NCI-H524 treated with DMSO at 0.1 percent for 48 hours (cell line): Measurements from ENCODE around the gene CCDC34.
"Not testable (repeated sequence)": the region's sequence is repeated elsewhere in the genome, so short reads cannot be mapped to it uniquely, and the experiment has no call there.

Source experiments
- DNase-seq: peaks from one replicate; lab custom pipeline; 2025; lab: John Stamatoyannopoulos, UW

The CCDC34 gene

DNA sequence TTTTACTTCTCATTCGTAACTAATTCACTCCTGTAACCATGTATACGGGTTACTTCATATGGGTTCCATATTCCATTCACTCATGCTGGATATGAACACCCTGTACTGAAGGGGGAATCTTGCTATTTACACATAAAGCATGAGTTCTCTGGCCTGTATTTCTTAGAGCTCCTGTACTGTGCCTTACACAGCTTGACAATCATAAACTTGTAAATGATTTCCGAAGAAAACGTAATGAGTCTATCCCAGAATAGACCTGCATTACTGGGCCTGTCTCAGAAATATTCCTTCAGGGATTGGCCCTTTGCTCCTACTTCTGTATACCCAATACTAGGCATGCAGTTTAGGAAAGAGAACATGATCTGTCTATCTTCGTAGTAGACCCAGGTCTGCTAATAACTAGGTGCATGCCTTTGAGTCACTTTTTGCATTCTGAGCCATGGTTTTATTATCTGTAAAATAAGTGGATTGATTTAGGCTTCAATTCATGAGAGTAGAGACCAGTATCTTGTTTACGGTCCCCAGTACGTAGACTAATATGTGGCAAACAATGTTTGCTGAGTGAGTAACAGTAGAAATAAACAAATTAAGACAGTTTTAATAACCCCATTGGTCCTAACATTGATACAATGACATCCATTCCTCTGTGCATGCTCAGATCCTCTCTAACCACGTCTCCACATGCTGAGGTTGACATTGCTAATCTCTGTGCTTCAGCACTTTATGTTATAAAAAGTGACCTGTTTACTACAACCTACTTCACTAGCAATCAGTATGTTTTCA is 1.2 kb downstream of the CCDC34 start:
- DNase-seq, result no peak

DNA sequence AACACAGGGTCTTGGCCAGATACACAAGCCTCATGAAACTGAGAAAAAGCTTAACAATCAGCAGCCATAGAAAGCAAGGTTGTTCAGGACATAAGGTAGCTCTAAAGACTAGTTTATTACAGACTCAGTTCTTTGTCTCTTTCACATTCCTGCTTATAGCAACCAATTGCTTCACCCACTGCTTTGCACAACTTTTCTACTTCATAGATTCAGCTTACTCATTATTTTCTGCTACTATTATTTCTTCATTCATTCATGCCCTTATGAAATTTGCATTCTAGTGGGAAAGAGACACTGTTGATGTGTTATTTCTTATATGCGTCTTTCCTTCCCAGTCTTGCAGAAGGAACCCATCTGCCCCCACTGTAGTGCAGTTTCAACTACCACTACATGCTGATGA is 4.7 kb downstream of the CCDC34 start:
- no peak for DNase-seq

DNA sequence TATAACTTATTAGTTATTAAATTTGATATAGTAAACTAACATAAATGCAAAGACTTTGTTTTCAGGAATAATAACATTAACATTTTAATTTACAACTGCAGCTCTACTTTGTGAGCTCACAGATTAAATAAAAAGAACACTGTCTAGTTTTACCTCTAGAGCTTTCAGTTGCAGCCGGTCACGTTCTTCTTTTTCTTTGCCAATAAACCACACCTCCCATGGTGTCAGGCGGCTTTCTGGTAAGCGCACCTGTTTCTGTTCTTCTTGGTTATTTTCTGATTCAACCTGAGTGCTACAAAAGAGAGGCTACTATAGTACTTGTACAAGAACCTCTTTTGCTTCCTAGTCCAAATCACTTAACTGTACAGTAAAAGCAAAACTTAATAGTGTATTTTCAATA is 5.8 kb downstream of the CCDC34 start:
- DNase-seq, result no peak

DNA sequence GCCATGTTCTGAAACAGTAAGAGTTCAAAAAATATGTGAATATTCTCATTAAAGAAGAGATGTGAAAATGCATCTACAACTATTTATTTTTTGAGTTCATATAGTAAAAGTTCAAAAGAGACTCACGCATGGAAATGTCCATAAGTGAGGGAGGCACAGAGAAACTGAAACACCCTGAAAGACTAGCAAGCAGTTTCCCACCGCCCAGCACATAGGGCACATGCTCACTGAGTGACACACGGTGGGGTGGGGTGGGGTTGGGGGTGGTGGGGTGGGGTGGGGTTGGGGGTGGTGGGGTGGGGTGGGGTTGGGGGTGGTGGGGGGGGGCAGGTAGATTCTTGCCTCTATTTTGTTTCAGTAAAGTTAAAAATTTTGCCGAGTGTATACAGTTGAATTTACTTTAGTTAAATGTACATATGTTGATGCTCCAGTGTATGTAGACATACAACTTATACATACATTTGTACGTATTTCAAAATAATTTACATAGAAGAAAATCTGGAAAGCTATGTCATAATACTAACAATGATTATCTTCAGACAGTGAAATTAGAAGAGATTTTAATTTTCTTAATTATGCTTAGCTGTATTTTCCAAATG is 6.3 kb downstream of the CCDC34 start:
- no peak for DNase-seq

DNA sequence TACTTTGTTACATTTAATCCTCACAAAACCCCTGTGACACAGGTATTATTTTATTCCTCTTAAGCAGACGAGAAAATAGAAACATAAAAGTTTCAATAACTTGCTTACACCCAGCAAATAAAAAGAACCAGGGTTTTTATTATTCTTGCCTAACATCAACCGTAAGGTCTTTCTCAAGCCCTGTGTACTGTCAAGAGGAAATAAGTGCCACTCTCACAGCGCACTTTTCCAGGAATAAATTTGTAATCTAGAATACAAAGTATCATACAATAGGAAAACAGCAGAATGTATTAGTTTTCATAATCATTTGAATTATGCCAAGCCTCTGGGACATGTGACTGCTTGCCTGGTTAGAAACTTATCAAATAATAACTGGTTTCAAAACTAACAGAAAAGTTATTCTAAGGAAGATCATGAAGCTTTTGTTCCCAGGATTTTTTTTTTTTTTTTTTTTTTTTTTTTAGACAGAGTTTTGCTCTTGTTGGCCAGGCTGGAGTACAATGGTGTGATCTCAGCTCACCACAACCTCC is 7.4 kb downstream of the CCDC34 start:
- DNase-seq, result no peak

DNA sequence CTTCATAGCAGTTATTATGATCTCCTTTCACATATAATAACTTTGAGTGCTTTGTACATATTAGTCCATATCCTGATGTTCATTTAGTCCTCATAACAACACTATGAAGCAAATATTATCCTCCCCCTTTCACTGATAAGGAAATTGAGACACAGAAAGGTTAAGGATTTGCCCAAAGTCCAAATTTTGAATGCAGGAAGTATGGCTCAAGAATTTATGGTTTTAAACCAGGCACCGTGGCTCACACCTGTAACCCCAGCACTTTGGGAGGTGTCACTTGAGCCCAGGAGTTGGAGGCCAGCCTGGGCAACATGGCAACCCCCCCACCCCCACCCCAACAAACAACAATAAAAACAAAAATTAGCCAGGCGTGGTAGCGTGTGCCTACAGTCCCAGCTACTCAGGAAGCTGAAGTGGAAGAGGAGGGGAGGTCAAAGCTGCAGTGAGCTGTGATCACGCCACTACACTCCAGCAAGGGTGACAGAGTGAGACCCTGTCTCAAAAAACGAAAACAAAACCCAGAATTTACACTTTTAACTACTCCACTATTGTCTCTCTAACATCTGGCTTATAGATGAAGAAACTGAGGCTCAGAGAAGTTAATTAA is 8.6 kb downstream of the CCDC34 start:
- DNase-seq, result no peak

DNA sequence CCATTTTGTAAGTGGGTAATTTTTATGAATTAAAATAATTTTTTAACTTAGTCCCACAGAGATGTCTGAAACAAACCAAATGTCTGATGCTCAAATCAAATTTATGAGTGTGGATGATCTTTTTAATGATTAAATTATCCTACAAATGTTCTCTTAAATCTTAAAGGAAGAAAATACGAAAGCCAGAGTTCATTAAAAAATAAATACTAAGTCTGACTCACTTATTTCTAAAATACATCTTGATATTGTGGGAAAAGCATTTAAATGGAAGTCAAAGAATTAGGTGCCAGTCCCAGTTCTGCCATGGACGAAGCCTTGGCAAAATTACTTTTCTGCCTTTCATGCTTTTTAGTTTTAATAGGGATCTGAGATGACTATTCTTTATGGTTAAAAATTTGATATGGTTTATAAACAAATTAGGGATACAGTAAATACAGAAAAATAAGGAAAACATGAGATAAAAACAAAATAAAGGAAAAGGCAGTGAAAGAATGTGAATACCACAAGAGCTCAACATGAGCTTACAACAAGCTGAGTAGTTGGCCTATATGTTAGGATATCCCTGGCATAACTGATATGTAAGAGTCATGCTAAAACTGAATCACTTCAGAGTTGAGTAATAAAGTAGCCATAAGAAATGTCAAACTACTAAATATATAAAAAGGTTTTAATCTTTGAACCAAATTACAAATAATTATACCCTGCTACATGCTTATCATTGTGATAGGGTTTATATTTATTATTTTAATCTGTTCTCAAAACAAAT is 9.2 kb downstream of the CCDC34 start:
- DNase-seq, result no peak

DNA sequence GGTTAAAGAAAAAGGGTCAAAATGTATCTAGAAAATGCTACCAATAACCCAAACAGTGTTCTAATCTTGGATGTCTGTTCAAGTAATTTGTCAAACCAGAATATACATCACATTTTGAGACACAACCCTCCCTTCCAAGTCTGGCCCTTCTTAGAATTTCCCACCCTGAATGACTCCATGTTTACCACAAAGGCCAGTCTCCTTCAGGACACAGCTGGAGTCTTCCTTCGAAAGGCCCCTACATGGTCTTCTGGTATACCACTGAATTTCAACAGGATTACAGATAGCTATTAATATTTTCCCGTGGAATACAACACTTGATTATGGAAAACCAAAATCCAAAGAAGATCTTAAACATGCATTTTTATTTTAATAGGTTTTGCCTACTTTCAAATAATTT is 10.2 kb downstream of the CCDC34 start:
- no peak for DNase-seq

DNA sequence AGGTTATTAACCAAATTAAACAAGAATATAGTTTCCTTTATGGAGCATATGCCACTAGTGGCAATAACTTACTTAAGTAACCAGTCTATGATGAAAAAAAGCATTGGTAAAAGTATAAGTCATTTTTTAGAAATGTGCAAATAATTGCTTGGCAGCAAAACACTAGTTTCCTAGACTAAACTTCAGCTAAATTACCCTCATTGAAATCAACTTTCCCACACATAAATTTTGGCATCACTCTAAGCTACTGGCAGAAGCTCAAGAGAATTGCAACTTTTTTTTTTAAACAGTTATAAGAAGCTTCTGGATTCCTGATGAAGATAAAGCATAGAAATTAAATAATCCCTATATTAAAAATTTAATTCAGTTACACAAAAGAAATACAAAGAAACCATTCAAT is 12.5 kb downstream of the CCDC34 start:
- DNase-seq, result no peak

DNA sequence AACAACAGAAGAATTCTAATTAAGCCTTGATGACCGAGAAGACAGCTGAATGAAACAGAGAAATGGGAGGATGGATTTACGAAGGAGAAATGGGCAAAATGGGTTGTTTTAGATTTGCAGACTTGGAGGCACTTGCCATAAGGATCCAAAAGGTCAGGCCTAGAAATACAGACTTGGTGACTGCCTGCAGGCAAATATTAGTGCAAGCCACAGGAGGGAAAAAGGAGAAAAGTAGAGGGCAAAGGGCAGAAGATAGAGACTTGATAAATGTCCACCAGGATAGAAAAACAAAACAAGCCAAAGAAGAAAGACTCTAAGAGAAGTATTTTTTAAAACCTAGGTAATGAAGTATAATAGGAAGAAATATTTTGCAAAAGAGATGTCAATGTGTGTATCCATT is 13.1 kb downstream of the CCDC34 start:
- DNase-seq, result no peak

DNA sequence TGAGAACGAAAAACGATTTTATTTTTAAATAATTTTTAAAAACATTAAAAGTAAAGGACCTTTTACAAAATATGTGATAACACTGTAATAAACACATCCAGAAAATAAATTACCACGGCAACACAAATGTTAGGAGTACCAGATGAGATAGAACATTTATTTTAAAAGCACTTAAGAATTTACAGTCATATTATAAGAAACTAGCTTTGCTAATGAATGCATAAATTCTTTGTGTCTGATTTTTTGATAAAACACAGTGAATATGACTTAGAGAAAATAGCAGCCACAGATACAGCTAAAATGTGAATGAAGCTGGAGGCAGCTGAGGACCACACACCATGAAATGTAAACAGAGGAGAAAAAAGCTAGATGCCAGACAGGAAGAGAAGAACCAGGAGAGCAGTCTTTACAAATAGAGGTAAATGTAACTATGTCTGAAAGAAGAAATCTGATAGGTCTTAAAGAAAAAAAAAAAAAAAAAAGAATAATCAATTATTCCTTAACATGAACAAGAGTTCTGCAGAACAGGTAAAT is 14.6 kb downstream of the CCDC34 start:
- no peak for DNase-seq

DNA sequence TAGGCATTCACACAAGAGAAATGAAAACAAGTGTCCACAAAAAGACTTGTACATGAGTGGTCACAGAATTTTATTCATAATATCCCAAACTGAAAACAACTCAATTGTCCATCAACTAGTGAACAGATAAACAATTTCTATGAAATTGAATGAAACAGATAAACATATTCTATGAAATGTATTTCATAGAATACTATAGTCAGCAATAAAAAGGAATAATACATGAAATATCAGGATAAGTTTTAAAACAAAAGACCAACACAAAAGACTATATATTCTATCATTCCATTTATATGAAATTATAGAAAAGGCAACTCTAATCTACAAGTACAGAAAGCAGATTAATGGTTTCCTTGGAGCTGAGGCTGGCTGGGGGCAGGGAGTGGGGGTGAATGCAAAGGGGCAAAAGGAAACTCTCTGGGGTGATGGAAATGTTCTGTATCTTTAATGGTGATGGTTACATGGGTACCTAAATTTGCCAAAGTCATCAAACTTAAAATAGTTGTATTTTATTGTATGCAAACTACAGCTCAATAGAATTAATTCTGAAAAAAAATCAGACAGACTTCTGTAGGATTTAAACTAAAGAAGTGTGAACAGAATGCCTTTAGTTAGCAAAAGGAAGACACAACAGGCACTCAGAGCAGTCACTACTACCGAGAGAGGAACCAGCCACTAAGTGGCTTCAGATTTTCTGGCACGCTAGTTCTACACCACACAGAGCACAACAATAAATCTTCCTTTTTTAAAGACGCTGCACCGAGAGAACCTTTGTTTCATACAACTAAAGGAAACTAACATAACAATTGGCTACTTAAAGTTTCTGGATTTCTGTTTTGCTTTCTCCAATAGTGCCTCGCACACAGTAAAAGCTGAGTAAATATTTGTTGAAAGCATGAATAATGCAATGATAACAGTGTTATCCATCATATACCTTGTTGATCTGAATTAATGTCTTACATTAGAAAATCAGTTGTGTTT is 15.4 kb downstream of the CCDC34 start:
- DNase-seq, result no peak

DNA sequence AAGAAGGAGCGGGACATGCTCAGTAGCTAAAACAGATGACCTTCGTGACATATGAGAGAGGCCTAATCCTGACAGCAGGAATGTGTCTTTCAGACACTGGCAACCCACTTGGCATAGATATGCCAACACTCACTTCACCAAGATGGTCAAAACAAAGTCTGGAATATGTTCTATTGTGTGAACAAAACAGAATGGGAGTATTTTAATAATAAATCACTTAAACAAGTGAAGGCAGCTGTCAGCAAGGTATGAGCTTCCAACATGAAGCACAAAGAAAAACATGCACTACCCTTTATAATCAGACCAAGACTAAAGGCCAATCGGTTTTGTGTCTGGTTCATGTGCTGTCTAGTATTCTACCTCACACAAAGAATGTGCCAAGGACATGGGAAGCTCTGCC is 23.1 kb downstream of the CCDC34 start:
- no peak for DNase-seq

DNA sequence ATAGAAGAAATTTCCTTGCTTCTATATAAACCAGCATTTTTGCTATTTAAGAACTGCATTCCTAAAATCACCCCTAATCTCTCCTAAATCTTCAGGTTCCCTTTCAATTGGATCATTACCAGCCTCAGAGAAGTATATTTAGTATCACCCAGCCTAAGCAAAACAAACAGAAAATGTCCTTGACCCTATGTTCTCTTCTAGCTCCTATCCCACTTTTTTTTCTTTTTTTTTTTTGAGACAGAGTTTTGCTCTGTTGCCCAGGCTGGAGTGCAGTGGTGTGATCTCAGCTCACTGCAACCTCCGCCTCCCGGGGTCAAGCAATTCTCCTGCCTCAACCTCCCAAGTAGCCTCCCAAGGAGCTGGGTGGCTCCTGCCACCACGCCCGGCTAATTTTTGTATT is 28.3 kb downstream of the CCDC34 start:
- DNase-seq, result not testable (repeated sequence)

DNA sequence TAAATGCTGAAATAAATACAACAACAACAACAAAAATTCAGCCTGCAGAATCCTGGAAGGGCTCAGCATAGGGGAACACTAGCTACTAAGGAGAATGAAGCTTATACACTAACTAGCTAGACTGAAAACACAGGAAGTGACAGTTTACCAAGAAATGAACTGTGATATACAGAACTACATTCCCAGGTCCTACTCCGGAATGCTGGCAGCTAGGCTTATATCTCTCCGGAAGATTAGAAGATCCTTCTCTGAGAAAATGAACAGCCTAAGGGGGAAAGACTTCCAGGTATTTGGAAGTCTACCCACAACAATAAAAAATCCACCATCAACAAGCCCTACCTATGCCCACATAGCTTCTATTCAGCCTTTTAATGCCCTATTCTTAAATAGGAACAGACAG is 31.0 kb downstream of the CCDC34 start:
- DNase-seq, result no peak

DNA sequence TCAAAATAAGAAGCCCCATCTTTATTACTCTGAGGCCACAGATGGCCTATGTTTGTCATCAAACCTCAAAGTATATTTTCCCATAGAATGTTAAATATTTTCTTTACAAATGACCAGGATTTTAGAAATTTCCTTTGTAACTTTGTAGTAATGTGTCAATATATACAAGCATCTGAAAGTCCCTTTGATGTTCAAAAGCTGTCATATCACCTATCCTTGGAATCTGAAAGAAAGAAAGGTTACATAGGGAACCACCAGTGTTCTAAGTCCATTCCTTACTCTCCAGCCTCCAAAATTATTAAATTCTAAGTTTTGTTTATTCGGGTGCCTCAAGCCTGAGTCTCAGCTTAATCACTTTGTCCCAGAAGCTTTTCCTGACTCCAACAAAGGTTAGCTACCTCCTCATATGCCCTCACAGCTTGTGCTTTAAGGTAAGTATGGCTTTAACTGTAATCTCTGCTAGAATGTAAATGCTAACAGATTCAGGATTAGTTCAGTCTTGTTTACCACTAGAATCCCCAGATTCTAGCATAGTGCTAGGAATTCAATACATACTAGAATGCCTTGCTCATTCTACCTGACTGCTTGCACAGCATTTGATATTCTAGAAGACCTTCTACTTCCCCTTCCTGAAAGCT is 32.3 kb downstream of the CCDC34 start:
- no peak for DNase-seq

DNA sequence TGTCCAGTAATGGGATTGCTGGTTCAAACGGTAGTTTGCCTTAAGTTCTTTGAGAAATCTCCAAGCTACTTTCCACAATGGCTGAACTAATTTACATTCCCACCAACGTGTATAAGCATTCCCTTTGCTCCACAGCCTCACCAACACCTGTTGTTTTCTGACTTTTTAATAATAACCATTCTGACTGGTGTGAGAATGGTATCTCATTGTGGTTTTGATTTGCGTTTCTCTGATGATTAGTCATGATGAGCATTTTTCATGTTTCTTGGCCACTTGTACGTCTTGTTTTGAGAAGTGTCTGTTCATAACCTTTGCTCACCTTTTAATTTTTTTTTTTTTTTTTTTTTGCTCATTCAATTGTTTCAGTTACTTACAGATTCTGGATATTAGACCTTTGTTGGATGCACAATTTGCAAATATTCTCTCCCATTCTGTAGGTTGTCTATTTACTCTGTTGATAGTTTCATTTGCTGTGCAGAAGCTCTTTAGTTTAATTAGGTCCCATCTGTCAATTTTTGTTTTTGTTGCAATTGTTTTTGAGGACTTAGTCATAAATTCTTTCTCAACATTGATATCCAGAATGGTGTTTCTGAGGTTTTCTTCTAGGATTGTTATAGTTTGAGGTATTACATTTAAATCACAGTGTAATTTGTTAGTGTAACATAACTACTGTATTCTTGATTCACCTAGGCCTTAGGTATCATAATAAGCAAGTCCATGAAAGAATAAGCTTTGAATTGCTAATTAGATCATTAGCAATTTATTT is 33.0 kb downstream of the CCDC34 start:
- no peak for DNase-seq

DNA sequence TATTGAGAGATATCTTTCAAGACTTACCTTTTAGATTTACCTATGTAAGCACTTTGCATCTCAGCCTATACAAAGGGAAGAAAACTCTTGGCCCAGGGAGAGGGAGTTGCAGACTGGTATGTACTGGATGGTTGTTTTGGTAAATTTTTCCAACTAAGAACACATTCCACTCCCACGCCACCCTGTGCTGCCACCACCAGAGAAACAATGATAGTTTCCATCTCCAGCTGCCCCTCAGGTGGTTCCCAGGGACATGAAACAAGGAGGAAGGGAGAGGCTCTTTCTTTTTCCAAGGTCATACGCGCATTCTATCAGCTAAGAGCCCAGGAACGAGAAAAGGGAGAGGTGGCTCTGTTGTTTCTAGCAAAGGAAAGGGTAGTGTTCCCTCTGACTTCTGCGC is 34.4 kb downstream of the CCDC34 start:
- no peak for DNase-seq

DNA sequence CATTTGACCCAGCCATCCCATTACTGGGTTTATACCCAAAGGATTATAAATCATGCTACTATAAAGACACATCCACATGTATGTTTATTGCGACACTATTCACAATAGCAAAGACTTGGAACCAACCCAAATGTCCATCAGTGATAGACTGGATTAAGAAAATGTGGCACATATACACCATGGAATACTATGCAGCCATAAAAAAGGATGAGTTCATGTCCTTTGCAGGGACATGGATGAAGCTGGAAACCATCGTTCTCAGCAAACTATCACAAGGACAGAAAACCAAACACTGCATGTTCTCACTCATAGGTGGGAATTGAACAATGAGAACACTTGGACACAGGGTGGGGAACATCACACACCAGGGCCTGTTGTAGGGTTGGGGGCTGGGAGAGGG is 36.0 kb downstream of the CCDC34 start:
- not testable (repeated sequence) for DNase-seq

DNA sequence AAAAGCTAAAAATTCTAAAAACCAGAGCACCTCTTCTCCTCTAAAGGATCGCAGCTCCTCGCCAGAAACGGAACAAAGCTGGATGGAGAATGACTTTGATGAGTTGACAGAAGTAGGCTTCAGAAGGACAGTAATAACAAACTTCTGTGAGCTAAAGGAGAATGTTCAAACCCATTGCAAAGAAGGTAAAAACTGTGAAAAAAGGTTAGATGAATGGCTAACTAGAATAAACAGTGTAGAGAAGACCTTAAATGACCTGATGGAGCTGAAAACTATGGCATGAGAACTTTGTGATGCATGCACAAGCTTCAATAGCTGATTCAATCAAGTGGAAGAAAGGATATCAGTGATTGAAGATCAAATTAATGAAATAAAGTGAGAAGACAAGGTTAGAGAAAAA is 40.8 kb downstream of the CCDC34 start:
- not testable (repeated sequence) for DNase-seq
